SU-DHL-6 (cell line): ENCODE measurements around the gene EFCAB6.

Source experiments
- EZH2phosphoT487 ChIP-seq: fragments of 200-600 bp; sonication (generic), shearing (Covaris generic); conservative IDR thresholded peaks from 2 replicates; pipeline ENCODE4 v1.6.1; 2018; ENCODE audit warnings: mild to moderate bottlenecking, antibody characterized with exemption, low read length, moderate library complexity, mixed read lengths
- TF ChIP-seq, protein P1 (sequence below): fragments of 200-600 bp; sonication (generic); IDR thresholded peaks from one replicate; pipeline ENCODE4 v1.5.1; 2017; ENCODE audit warnings: antibody characterized with exemption, mild to moderate bottlenecking, low read length, moderate library complexity; ENCODE audit not compliant: insufficient read depth, poor library complexity, severe bottlenecking

- TF ChIP-seq, protein P1, sequence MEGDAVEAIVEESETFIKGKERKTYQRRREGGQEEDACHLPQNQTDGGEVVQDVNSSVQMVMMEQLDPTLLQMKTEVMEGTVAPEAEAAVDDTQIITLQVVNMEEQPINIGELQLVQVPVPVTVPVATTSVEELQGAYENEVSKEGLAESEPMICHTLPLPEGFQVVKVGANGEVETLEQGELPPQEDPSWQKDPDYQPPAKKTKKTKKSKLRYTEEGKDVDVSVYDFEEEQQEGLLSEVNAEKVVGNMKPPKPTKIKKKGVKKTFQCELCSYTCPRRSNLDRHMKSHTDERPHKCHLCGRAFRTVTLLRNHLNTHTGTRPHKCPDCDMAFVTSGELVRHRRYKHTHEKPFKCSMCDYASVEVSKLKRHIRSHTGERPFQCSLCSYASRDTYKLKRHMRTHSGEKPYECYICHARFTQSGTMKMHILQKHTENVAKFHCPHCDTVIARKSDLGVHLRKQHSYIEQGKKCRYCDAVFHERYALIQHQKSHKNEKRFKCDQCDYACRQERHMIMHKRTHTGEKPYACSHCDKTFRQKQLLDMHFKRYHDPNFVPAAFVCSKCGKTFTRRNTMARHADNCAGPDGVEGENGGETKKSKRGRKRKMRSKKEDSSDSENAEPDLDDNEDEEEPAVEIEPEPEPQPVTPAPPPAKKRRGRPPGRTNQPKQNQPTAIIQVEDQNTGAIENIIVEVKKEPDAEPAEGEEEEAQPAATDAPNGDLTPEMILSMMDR = no peak
- no peak for TF ChIP-seq EZH2phosphoT487
Measured at GRCh38 chr22:43520632-43521039, 291.5 kb downstream of the EFCAB6 start.
